Vagina (tissue), 2 donors: Measurements from ENCODE around the gene SATB1.

Source experiments
- CTCF ChIP-seq, 3 experiments: fragments of 450-650 bp in 2 of 3; fragments of 200-600 bp in 1 of 3; sonication (generic) in 1 of 3; IDR thresholded peaks; one replicate each; pipeline ENCODE4 v1.5.1; 2017 to 2019; ENCODE audit warnings: antibody characterized with exemption in 3 of 3, mild to moderate bottlenecking in 2 of 3, moderate library complexity in 2 of 3
- POLR2A ChIP-seq, 2 donors: fragments of 450-650 bp; IDR thresholded peaks; one replicate each; pipeline ENCODE4 v1.6.1; 2017; ENCODE audit warnings: antibody characterized with exemption in 2 of 2, mild to moderate bottlenecking in 2 of 2, moderate library complexity in 2 of 2

GRCh38 chr3:18307529-18307928 lies 117.6 kb downstream of the SATB1 start:
- TF ChIP-seq POLR2A (IDR thresholded peaks at IDR 0.05) (no peak), CTCF (IDR thresholded peaks at IDR 0.05) (no peak)
